Stimulated activated CD4-positive, alpha-beta T cell treated with anti-CD3 and anti-CD28 coated beads, Interleukin-1b, Interleukin-23, amount 100 ng/mL, for 1 hour (primary cell): ENCODE results near the gene SYNE4.
A peak's percentile ranks its signal among the peaks of the same experiment; 100 is the strongest.

Experiments
- DNase-seq, 2 donors: peaks; one replicate each; pipeline ENCODE4 v3.0.0-alpha.2; 2020; ENCODE audit warnings: low read depth in 2 of 2

SYNE4 gene

DNA sequence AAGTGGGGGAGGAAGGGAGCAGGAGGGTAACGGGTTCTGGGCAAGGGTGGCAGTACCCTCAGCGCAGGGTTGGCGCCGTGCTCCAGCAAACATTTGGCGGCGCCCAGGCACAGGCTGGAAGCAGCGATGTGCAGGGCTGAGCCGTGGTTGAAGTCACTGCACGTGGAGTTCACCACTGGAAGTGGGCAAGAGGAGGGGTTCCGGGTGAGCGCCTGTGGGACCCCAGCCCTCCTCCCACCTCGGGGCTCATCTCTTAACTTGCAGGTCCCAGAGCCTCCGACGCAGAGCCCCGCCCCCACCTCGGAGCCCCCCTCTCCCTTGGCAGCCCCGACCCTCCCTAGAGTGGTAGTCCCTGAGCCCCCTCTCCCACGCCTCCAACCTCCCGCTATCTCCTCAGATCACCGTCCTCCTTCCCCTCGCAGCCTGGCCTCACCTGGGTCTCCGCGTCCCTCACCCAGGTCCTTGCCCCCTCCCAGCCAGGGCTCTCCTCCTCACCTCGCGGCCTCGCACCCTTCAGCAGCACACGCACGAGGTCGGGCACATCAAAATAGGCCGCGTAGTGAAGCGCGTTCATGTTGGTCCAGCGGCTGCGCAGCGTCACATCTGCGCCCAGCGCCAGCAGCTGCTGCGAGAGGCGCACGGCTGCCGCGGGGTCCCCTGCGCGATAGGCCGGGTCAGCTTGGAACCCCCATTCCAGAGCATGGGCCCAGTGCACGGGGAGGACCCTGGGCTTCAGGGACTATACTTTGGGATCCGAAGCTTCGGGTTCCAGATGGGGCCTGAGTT, 17.7 kb upstream of the SYNE4 start:
- no peak for DNase-seq

DNA sequence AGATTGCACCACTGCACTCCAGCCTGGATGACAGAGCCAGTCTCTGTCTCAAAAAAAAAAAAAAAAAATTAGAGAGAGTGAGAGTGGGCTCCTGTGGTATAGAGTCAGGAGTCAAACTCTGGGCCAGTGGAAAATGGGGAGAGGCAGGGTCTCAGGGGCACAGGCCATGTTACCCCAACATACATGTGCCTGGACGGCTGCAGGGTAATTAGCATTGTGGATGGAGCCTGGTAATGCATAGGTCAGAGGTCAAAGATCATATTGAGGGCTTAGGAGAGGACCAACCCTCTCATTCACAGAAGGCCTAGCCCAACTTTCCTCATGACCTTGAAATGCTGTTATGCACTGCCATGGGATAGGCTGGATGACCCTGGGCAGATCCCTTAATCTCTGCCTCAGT, 16.9 kb upstream of the SYNE4 start:
- DNase-seq = no peak

GRCh38 chr19:36023432-36023831, 14.8 kb upstream of the SYNE4 start:
- no peak for DNase-seq

GRCh38 chr19:36019061-36019670, 10.6 kb upstream of the SYNE4 start:
- DNase-seq = no peak

DNA sequence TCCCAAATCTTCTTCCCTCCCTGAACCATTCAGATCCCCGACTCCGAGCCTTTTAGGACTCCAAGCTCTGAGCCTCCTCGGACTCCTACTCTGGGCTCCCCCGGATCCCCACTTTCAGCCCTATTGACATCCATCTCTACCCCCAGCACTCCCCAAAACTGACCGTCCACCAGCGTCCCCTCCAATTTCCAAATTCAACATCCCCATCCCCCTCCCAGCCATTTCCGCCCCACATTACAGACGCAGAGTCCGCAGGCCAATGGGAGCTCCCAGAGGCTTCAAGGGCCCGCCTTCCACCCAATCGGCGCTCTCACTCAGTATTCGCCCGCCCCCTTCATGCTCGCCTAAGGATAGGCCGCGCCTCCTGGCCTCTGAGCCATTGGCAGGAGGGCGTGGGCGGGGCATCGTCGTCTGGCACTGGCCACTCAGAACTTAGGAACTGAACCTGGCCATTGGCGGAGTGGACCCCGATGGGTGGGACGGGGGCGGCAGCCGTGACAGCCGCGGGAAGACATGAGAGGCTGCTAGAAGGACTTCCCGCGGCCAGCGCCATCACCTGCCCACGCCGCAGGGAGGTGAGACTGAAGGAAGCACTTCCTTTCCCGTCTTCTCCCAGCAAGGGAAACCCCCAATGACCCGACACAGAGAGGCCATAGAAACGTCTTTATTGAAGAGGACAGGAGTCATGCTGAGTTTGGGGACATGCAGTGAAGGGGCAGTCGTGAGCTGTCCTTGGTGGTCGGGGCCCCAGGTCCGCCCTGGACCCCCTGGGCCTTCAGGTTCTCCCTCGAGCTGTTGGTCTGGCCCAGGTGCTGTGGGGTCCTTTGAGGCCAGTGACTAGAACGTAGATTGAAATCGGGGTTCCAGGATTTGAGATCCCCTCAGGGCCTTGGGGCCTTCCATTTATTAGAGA, 5.7 kb upstream of the SYNE4 start, which contains the start of gene ALKBH6:
Gene ALKBH6 (minus strand): TSS at position 202 of the 913 bp plus-strand sequence. CDS start 816 bp downstream, outside the sequence.
- DNase-seq = peak; percentile 97 to 98

DNA sequence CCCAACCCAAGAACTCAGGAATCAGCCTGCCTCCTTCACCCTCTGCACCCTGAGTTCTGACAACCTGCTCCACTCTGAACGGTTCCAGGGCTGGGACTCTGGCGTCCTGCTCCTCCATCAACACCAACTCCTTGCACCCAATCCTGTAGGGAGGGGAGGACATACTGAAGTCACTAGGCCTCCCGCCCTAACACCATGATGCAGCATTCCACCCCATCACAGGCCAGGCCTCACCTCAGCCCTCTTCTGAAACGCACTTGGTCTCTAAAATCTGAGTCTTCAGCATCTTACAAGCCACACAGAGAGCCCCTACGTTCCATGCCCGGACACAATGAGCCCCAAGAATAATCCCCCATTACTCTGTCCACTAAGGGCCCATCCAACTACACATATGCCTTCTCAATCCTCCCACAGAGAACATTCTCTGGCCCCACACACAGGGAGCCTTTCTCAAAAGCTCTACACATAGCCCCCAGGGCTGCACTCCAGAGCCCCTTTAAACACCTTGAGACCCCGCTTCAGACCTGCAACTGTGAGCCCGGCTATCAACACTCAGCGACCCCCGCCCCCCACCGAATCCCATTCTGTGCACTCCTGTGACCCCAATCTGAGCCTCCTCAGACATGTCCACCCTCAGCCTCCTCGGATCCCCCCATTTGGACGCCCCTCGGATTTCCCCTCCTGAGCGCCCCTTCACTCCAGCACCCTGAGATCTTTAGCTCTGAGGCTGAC, 4.8 kb upstream of the SYNE4 start:
- no peak for DNase-seq

DNA sequence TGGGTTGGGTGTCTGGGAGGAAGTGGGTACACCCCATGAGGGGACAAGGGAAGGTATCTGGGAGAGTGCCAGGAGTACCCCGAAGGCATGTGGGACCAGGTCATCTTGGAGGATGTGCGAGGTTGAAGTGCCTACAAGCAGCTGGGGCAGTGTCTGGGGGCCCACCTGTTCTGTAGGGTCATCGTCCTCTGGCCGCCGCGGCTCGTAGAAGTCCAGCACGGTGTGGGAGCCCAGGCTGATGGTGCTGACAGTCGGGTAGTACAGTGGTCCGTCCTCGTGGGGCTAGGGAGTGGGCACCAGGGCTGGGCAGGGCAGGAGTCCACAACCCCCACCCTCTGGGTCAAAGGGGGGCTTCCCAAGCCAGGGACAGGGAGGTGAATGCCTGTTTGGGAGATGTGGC, 1.8 kb upstream of the SYNE4 start:
- no peak for DNase-seq

DNA sequence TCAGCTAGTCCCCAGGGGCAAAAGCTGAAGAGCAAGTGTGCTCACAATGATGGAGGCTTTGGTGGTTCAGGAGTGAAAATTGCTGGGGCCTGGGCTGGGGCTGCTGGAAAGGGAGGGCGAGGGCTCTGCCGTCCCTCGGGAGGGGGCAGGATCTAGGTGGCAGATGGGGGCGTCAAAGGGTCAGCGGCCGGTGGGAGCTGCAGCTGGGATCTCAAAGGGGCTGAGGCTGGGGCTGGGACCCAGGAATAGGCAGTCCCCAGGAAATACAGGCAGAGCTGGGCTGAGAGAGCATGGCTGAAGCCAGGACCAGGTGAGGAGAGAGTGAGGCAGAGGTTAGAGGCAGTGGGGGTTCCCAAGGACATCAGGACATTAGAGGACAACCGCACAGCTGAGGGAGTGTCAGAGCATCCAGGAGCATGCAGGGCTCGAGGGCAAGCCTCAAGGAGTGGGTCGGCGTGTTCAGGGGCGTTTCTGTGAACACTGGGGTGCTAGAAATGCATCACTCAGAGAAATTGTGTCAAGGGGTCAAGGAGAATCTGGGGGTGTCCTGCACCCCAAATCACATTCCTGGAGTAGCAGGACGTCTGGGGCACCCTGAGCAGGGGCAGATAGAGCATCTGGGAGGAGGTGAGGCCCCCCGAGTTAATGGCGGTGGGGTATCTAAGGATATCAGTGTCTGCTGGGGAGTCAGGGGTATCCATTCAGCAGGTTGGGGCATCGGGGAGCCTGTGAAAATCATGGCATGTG, 1.2 kb upstream of the SYNE4 start:
- no peak for DNase-seq

DNA sequence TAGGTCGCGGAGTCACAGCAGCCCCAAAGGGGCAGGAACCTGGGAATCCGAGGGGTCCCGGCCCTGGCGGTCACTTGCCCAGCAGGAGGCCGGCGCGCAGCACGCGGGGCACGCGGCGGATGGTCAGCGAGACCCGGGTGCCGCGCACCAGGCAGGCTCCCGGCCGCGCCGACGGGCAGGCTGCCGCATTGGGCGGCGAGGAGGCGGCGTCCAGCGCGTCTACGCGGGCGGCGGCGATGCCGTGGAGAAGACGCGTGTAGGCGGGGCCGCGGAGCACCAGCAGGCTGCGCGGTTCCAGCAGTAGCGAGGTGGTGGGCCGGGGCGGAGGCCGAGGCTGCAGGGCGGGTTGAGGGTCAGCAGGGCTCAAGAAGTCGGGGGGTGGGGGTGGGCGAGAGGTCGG, 607 bp upstream of the SYNE4 start:
- no peak for DNase-seq

- DNase-seq = no peak
These were observed 1.7 kb downstream of the SYNE4 start for GRCh38 chr19:36006955-36007354.

DNA sequence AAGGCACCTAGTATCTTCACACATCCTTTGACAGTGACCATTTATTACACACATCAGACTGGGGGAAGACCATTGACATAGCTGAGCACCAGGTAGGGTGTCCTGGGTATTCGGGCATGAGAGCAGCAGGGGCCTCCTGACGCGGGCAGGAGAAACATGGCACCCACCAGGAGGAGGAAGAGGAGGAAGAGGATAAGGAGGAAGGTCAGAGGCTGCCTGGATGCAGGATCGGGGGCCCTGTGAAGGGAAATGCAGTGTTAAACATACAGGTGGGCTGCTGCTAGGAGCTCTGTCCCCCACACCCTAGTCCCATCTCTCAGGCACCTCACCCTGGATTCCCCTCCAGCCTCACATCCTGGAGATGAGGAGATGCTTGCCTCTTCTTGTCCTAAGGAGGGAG, 5.3 kb downstream of the SYNE4 start:
- no peak for DNase-seq

- DNase-seq = no peak
These were observed 7.0 kb downstream of the SYNE4 start for GRCh38 chr19:36001605-36002004.

DNA sequence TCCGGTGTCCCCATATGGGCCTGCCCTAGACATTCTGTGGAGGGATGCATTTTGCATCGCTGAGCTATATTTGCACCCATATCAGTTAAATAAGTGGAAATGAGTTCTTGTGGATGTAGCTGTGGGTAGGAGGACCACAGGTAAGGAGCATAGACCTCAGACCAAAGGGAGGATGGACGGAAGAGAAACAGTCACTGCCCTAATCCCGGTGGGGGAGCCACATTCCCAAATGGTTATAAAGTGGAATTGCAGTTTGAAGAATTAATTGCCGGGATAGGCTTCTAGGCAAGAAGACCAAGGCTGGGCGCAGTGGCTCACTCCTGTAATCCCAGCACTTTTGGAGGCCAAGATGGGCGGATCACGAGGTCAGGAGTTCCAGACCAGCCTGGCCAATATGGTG, 11.8 kb downstream of the SYNE4 start:
- DNase-seq = no peak

DNA sequence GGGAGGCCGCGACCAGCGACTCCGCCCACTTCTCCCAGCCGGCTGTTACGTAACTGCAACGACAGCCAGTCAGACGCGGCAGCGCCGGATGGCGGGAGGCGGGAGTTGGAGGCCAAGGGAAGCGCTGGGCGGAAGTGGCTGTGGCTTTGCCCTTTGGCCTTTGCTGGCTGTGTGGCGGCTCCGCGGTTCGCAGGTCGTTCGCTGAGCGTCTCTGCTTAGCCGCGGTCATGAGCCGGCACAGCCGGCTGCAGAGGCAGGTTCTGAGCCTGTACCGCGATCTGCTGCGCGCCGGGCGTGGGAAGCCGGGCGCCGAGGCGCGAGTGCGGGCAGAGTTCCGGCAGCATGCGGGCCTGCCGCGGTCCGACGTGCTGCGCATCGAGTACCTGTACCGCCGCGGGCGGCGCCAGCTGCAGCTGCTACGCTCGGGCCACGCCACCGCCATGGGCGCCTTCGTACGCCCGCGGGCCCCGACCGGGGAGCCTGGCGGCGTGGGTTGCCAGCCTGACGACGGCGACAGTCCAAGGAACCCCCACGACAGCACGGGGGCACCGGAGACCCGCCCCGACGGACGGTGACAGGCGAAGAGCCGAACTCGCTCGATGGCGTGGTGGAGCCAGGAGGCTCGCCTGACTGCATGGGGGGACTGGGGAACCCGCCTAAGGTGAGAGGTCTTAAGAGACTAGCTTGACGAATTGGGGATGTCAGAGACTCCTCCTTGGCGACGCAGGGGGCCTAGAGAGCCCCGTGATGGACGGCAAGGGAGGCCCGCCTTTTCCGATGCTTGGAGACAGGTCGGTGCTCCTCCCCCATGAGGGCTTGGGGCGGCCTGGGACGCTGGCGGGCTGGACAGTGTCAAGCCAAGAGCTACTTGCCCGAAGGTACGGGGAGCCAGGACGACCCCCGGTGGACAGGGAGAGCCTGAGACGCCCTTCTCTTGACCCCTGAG, 13.3 kb downstream of the SYNE4 start, which contains the start of gene SDHAF1:
Gene SDHAF1 (plus strand): TSS at position 141 of the 946 bp plus-strand sequence. CDS start 87 bp downstream, at position 228.
- peak; percentile 70 to 86 for DNase-seq

DNA sequence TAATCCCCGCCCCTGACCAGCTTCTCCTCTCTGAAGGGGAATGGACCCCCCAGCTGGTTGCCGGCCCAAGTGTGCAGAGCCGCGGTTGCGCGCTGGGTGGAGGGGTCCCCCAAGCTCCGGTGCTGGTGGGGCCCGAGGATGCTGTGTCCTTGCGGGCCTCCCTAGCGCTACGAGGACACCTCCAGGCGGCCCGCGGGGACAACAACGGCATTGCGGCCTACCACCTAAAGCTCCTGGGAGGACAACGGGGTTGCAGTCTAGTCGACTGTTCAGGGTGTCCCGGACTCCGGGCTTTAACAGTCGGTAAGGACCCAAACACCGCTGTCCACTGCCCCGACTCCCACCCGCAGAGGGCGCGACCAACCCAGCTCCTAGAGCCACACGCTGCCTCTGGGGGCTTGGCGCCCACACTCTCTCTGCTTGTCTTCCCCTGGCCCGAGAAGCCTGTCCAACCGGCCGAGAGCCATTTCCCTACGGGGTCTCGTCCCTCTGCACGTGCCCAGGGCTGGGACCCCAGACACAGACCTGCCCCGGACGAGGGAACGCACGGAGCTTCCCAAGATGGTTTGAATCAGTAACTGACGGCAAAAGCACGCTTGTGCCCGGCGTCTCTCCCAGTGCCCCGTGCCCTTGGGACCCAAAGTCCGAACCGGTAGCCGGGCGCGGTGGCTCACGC, 14.6 kb downstream of the SYNE4 start:
- DNase-seq = no peak

DNA sequence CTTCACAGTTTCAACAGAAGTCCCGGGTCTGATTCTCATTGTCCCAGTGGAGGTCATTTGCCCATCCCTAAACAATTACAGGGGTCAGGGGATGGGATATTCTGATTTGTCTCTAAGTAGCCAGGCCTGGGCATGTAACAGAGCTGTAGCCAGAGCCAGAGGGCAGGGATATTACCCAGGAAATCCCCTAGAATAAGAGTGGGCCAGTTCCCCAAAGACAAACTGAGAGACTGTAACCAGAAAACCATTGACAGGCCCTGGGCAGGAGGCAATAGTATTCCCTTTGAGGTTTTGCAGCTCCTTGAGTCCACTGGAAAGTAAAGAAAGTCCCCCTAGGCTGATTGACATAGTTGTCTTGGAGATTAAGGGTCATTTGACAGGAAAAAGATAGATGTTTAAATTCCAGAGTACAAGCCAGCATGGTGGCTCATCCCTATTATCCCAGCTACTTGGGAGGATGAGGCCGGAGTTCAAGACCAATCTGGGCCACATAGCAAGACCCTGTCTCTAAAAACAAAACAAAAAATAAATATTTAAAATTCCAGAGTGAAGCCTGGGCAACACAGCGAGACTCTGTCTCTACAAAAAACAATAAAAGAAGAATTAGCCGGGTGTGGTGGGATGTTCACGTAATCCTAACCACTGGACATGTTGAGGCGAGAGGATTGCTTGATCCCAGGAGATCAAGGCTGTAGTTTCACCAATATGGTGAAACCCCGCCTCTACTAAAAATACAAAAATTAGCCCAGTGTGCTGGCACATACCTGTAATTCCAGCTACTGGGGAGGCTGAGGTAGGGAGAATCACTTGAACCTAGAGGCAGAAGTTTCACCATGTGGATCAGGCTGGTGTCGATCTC, 15.5 kb downstream of the SYNE4 start:
- no peak for DNase-seq

GRCh38 chr19:35991731-35992450, 16.7 kb downstream of the SYNE4 start:
- DNase-seq = no peak
